Measurements from ENCODE around the gene HIVEP1. TPM values are rescaled to one million over a fixed set of nuclear protein-coding genes. Genes with fewer than 3 reads are reported as not detected.

Gene HIVEP1
- total RNA-seq: 27.3 TPM
- long read RNA-seq, transcript HIVEP1-206 (4 exons, 585 nt): major isoform, 5 of 15 reads
- long read RNA-seq, partial matches to known transcripts: 3 of 15 reads
- long read RNA-seq, other reads (novel, unspliced or antisense): 6 of 15 reads

DNA sequence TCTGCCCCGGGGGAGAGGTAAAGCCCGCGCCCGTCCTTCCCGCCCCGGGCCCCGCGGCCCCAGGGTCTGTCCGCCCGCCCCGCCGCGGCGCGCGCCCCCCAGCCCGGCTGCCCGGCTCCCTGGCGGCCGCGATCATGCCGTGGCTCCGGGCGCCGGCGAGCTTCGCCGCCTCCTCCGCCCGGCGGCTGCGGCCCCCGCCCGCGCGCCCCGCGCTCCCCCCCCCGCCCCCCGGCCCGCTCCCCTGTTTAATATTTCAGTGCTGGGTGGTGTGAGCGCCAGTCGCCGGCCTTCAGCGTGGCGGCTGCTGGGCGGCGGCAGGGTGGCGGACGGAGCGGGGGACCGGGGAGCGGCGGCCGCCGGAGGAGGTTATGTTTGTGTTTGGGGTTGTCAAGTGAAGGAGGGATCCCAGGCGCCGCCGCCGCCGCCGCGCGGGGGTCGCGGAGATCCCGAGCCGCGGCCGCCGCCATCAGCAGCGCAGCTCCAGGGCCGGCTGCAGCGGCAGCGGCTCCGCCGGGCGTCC is at the start of gene HIVEP1:
TSS of gene HIVEP1 (plus strand) at position 275 of the 520 bp plus-strand sequence. CDS start 3,317 bp downstream, outside the sequence.
- no peak for DNase-seq (ENCODE audit: low spot score)

DNA sequence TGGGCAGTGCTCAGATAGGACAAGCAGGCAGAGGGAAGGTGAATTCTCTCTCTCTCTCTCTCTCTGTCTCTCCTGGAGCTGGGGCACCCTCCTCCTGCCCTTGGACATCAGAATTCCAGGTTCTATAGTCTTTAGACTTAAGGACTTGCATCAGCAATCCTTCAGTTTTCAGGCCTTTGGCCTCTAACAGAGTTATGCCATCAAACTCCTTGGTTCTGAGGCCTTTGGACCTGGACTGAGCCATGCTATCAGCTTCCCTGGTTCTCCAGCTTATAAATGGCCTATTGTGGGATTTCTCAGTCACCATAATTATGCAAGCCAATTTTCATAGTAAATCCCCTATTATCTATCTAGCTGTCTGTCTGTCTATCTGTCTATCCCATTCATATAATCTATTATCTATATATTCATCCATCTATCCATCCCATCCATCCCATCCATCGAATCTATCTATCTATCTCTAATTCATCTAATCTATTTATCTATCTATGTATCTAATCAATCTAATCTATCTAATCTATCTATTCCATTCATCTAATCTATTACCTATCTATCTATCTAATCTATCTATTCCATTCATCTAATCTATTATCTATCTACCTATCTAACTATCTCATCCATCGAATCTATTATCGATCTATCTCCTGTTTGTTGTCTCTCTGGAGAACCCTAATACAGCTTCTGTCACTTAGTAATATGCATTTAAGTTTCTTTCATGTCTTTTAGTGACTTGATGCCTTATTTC is 48.2 kb upstream of the HIVEP1 start:
- no peak for DNase-seq (ENCODE audit: low spot score)

DNA sequence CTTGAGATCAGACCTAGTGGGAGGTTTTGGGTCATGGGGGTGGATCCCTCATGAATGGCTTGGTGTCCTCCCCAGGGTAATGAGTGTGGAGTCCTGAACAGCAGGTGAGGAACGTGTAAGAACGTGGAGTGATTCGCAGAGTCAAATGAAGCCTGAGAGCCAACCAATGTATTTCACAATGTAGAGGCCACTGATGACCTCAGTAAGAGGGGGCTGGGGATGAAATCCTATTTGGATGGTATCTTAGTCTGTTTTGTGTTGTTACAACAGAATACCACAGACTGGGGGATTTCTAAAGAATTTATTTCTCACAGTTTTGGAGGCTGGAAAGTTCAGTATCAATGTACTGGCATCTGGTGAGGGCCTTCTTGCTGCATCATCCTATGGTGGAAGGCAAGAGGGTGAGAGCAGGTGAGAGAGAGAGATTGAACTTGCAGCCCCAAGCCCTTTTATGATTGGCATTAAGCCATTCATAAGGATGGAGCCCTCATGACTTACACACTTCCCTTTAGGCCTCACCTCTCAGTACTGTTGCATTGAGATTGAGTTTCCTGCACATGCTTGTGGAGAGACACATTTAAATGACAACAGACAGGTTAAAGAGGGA is 47.3 kb upstream of the HIVEP1 start:
- no peak for DNase-seq (ENCODE audit: low spot score)

DNA sequence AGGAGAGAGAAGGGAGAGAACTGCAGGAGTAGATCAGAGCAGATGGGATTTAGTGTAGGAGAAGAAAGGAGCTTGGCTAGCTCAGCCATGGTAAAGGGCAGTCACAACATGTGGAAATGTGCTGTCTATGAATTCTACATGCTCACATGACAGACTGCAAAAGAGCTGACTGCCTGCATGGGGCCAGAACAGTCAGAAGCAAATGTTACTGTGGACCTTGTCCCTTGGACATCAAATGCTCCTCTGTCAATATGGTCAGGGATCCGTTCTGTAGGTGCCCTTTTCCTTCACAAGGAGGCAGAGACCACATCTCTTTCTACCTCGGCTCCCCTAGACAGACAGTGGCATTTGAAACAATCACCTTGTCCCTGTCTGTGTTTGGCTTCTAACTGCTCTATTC is 46.6 kb upstream of the HIVEP1 start:
- no peak for DNase-seq (ENCODE audit: low spot score)

DNA sequence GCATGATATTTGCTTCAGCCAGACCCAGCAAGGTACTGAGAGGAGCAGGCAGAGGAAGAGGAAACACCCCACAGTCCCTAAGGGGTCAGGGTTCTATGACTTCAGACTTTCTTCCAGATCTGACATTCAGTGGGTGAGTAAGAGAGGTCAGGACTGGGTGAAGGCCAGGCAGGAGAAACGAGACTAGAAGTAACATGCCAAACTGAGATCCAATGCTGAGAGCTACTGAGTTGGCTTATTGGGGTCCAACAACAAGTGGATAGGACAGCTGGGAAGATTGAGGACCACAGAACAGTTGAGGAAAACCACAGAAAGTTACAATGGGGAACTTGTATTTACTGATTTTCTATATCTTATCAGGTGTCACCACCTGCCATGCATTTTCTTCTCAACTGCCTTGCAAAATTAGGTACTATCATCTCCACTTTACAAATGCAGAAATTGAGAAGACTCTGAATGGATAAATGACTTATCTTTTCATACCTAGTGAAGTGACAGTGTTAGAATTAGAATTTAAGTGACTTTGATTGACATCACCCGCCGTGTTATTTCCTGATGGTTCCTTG is 43.8 kb upstream of the HIVEP1 start:
- DNase-seq (ENCODE audit: low spot score): no peak

- no peak for DNase-seq (ENCODE audit: low spot score)
Observed at GRCh38 chr6:11969092-11969491, 43.0 kb upstream of the HIVEP1 start.

DNA sequence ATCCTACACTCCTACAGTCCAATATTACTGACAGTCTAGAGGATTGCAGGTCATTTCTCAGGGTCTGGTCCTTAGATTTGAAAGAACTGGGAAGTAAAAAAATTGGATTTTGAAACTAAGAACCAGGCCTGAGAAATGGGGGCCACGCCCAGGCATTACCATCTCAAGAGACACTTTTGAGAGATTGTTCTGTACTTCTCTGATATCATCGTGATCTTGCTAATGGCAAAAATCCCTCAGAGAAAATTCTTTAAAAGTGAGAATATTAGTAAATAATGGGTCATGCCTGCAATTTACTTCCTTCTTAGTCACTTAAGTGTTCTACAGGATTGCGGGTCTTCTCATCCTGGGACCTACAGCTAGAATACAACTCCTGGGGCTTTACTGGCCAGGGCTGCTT is 42.0 kb upstream of the HIVEP1 start:
- no peak for DNase-seq (ENCODE audit: low spot score)

GRCh38 chr6:11971154-11971553 is 41.0 kb upstream of the HIVEP1 start:
- DNase-seq (ENCODE audit: low spot score): no peak

DNA sequence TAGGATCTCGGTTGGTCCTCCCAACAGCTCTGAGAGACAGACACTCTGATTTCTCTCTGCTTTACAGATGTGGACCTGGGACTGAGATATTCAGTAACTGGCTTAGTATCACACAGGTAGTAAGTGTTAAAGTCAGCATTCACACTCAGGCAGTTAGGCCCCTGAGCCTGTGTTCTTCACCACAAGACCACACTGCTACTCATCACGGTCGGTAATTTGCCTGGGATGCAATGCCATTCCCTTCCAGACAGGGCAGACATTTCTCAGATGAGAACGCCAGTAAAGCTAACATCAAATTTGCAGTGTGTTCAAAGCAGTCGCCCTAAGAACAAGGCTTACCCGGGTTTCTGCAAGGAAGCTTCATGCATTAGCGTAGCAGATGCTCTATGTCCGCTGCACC is 39.8 kb upstream of the HIVEP1 start:
- DNase-seq (ENCODE audit: low spot score): no peak

DNA sequence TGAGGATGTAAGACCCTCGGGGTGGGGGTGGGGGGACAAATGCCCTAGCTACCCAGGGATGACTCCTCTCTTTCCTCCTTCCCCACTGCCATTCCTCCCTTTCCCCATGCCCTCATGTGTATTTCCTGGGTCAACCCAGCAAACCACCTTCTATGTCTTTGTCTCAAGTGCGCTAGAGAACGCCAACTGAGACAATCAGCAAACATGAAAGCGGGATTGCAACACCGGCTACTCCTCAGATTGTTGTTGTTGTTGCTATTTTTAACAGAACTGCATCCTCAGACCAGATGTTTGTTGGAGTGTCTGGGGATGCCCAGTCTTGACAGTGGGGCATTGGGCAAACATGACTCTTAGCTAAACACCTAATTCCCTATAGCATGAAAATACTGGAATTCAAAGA is 39.3 kb upstream of the HIVEP1 start:
- DNase-seq (ENCODE audit: low spot score): no peak

DNA sequence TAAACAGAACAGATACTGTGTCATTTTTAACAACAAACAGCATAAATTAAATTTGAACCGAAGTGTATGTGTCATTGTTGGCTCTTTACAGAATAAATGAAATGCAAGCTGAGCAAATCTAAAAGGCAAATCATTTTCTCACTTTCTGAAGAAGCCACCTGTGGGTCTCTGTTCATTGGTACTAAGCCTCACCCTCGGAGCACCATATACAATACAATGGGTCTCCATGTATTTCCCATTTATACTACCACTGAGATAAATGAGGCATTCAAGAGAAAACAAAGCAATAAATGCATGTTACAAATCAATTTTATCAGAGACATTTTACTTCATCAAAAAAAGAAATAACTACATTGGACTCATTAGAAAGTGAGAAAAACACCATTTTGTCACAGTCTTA is 38.9 kb upstream of the HIVEP1 start:
- no peak for DNase-seq (ENCODE audit: low spot score)

- no peak for DNase-seq (ENCODE audit: low spot score)
Observed at GRCh38 chr6:11974089-11974488, 38.0 kb upstream of the HIVEP1 start.

GRCh38 chr6:11975353-11975977 is 36.6 kb upstream of the HIVEP1 start:
- DNase-seq (ENCODE audit: low spot score): no peak

- DNase-seq (ENCODE audit: low spot score): no peak
Observed at GRCh38 chr6:11976489-11976888, 35.6 kb upstream of the HIVEP1 start.

DNA sequence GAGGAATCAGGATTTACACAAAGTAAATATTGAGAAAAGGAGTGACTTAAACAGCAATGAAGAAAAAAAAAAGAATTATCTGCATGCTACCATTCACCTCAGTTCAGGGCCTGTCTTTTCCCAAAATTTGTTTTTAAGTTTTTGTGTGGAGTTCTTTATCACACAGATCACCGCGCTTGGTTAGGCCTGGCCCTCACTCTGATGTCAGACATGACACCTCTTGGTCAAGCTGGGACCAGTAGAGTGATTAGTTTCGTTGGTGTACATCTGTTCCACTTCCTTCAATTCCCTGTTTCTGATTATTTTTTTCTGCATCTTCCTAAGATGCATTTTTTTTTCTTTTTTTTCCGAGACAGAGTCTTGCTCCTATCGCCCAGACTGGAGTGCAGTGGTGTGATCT is 34.9 kb upstream of the HIVEP1 start:
- no peak for DNase-seq (ENCODE audit: low spot score)

GRCh38 chr6:11977738-11978137 is 34.4 kb upstream of the HIVEP1 start:
- DNase-seq (ENCODE audit: low spot score): no peak

- DNase-seq (ENCODE audit: low spot score): no peak
Observed at GRCh38 chr6:11978169-11978987, 33.7 kb upstream of the HIVEP1 start.

DNA sequence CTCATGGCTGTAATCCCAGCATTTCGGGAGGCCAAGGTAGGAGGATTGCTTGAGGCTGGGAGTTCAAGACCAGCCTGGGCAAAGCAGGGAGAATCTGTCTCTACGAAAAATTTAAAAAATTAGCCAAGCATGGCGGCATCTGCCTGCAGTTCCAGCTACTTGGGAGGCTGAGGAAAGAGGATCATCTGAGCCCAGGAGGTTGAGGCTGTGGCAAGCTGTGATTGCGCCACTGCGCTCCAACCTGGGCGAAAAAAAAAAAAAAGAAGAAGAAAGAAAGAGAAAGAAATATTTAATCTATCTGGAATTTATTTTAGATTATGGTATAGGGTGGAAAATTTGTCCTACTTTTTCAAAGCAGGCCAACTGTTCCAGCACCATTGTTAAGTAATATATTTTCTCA is 32.2 kb upstream of the HIVEP1 start:
- no peak for DNase-seq (ENCODE audit: low spot score)

- DNase-seq (ENCODE audit: low spot score): no peak
Observed at GRCh38 chr6:11983306-11983705, 28.8 kb upstream of the HIVEP1 start.

- no peak for DNase-seq (ENCODE audit: low spot score)
Observed at GRCh38 chr6:11987386-11987785, 24.7 kb upstream of the HIVEP1 start.

DNA sequence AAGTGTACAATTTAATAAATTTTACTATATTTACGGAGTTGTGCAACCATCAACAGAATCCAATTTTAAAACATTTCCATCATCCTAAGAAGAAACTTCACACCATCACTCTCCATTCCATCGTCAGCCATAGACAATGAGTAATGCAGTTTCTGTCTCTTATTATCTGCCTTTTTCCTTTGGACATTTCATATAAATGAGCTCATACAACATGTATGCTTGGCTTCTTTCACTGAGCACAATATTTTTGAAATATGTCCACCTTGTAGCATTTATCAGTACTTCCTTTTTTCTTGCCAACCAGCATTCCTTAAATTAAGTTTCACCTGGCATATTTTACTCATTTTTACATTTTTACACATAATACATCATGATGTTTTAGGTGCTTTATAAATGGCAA is 22.7 kb upstream of the HIVEP1 start:
- DNase-seq (ENCODE audit: low spot score): no peak
